ENCODE results near the gene TRMT2B. TPM values are rescaled to one million over a fixed set of nuclear protein-coding genes. Genes with fewer than 3 reads are reported as not detected.

Gene TRMT2B
- total RNA-seq, 8 experiments from 2014 or later, result 2.7 to 17.5 (median 6.4) TPM

Other genes with a start within 250 kb of the TRMT2B start
- gene CSTF2, start 231.7 kb downstream of the TRMT2B start, total RNA-seq, result 10 to 100 TPM; 10.1 to 28.0 (median 17.5) TPM
- not detected for gene NOX1, start 177.8 kb downstream of the TRMT2B start, total RNA-seq
- gene XKRX, start 123.2 kb downstream of the TRMT2B start, total RNA-seq, result under 1 TPM; 0.05 to 0.24 (median 0.14) TPM
- not detected for gene ARL13A, start 82.4 kb downstream of the TRMT2B start, total RNA-seq
- 10 to 100 TPM in 5 of 8 experiments, 1 to 10 TPM in 1, under 1 TPM in 1, not detected in 1; 0.45 to 58.0 (median 24.6) TPM for gene TMEM35A, start 26.8 kb upstream of the TRMT2B start, total RNA-seq
- gene CENPI, start 46.1 kb upstream of the TRMT2B start, total RNA-seq, result 10 to 100 TPM in 2 of 8 experiments, 1 to 10 TPM in 4, under 1 TPM in 2; 0.20 to 13.6 (median 2.3) TPM
- gene DRP2, start 167.7 kb upstream of the TRMT2B start, total RNA-seq, result 1 to 10 TPM in 5 of 8 experiments, under 1 TPM in 2, not detected in 1; 0.27 to 5.3 (median 1.9) TPM
- gene TAF7L, start 239.2 kb upstream of the TRMT2B start, total RNA-seq, result 1 to 10 TPM in 1 of 8 experiments, under 1 TPM in 7; 0.07 to 1.7 (median 0.22) TPM

All from motor neuron (in vitro differentiated cells).